Lower lobe of right lung (tissue), 2 donors: ENCODE results near the gene HPSE2. TPM values are rescaled to one million over a fixed set of nuclear protein-coding genes. Genes with fewer than 3 reads are reported as not detected.

Experiments
- ATAC-seq, 2 donors: fragments of 200-7000 bp; cut with Tn5 transposase; one replicate each; pipeline ENCODE4 v1.9.1; 2020 to 2022; ENCODE audit warnings: mild to moderate bottlenecking in 2 of 2, moderate library complexity in 2 of 2
- DNase-seq: peaks from one replicate; pipeline ENCODE4 v3.0.0-alpha.2; 2020
- H3K27ac ChIP-seq: fragments of 200-600 bp; one replicate; pipeline ENCODE4 v1.8.0; 2022
- H3K27me3 ChIP-seq: fragments of 200-600 bp; one replicate; pipeline ENCODE4 v1.8.0; 2022; ENCODE audit warnings: low read depth
- H3K36me3 ChIP-seq: fragments of 200-600 bp; one replicate; pipeline ENCODE4 v1.8.0; 2022; ENCODE audit warnings: mild to moderate bottlenecking
- H3K4me1 ChIP-seq: fragments of 200-600 bp; one replicate; pipeline ENCODE4 v1.8.0; 2022
- H3K4me3 ChIP-seq: fragments of 200-600 bp; one replicate; pipeline ENCODE4 v1.8.0; 2022; ENCODE audit warnings: mild to moderate bottlenecking
- H3K9me3 ChIP-seq: fragments of 200-600 bp; one replicate; pipeline ENCODE4 v1.8.0; 2022
- CTCF ChIP-seq: fragments of 200-600 bp; IDR thresholded peaks from one replicate; pipeline ENCODE4 v1.8.0; 2022; ENCODE audit warnings: antibody characterized with exemption, mild to moderate bottlenecking
- intact Hi-C: fragments of 100-400 bp; cut with DNase I; formaldehyde crosslinking; loops from one replicate; pipeline ENCODE4 v1.11.0; 2022
- total RNA-seq: library from RNA; stranded (reverse); fragmentation: NEBNext Ultra II Directional; extraction: Animal tissue kit (Norgen Biotek cat#: 25700); gene quantifications from one replicate; pipeline ENCODE4 v1.2.1, GENCODE V29; 2021
- donor health status: DM: no; HTN: yes; CAD: no; lungs with severe emphysema.

The HPSE2 gene
- total RNA-seq, 1 donor from 2014 or later: 0.77 TPM

GRCh38 chr10:98536551-98536950, 699.1 kb downstream of the HPSE2 start:
- Histone ChIP-seq H3K36me3 (no peaks in the 10 kb centered on the region), H3K4me3 (no peak overlapping the region), H3K9me3 (no peaks in the 10 kb centered on the region), H3K27ac (no peak overlapping the region), H3K27me3 (no peaks in the 10 kb centered on the region), H3K4me1 (no peaks in the 10 kb centered on the region)
- TF ChIP-seq CTCF: no peak
- intact Hi-C loops: no loop called here
- ATAC-seq (peak; percentile 21 to 57), DNase-seq (no peak)

GRCh38 chr10:98533746-98534445, 701.8 kb downstream of the HPSE2 start:
- H3K27ac ChIP-seq: no peak overlapping the region
- ATAC-seq: no peak

GRCh38 chr10:98533241-98533640, 702.4 kb downstream of the HPSE2 start:
- DNase-seq (no peak), ATAC-seq (no peak)
- Histone ChIP-seq H3K27me3 (no peaks in the 10 kb centered on the region), H3K9me3 (no peaks in the 10 kb centered on the region), H3K36me3 (no peaks in the 10 kb centered on the region), H3K27ac (no peak overlapping the region), H3K4me1 (no peaks in the 10 kb centered on the region), H3K4me3 (no peak overlapping the region)
- no peak for TF ChIP-seq CTCF
- intact Hi-C loops: no loop called here

More at GRCh38 chr10:98533746-98534445, 701.8 kb downstream of the HPSE2 start:
- intact Hi-C loops: no loop called here
- Histone ChIP-seq H3K4me3 (no peak overlapping the region), H3K4me1 (no peaks in the 10 kb centered on the region), H3K9me3 (no peaks in the 10 kb centered on the region), H3K27me3 (no peaks in the 10 kb centered on the region), H3K36me3 (no peaks in the 10 kb centered on the region)
- TF ChIP-seq CTCF: no peak
- DNase-seq: no peak

GRCh38 chr10:98528805-98529183, 706.9 kb downstream of the HPSE2 start:
- no peak for DNase-seq
- ATAC-seq: no peak
- no peak for TF ChIP-seq CTCF
- Histone ChIP-seq H3K27me3 (peaks cover 4% of the 10 kb centered on the region), H3K4me1 (no peaks in the 10 kb centered on the region), H3K27ac (no peak overlapping the region), H3K4me3 (no peak overlapping the region), H3K9me3 (no peaks in the 10 kb centered on the region), H3K36me3 (no peaks in the 10 kb centered on the region)
- intact Hi-C loops: no loop called here

- intact Hi-C loops: no loop called here
- DNase-seq (no peak), ATAC-seq (no peak)
- H3K4me3 ChIP-seq: no peak overlapping the region
- H3K36me3 ChIP-seq: no peaks in the 10 kb centered on the region
- TF ChIP-seq CTCF: no peak
- H3K4me1 ChIP-seq: no peaks in the 10 kb centered on the region
- H3K27me3 ChIP-seq: peaks cover 4% of the 10 kb centered on the region
- no peaks in the 10 kb centered on the region for H3K9me3 ChIP-seq
- no peak overlapping the region for H3K27ac ChIP-seq
These were observed 707.4 kb downstream of the HPSE2 start for GRCh38 chr10:98528166-98528804.
